Epithelial cell of umbilical artery (primary cell): ENCODE measurements around the gene OVCA2. TPM values are rescaled to one million over a fixed set of nuclear protein-coding genes. Genes with fewer than 3 reads are reported as not detected.

ENCODE experiments used
- total RNA-seq: library from RNA; depleted of rRNA; stranded (reverse); fragments of >200 nt; gene quantifications from 2 replicates; pipeline ENCODE4 v1.2.3, GENCODE V29; 2014

The OVCA2 gene
- total RNA-seq, result 85.9 and 119 TPM in 2 replicates

DNA sequence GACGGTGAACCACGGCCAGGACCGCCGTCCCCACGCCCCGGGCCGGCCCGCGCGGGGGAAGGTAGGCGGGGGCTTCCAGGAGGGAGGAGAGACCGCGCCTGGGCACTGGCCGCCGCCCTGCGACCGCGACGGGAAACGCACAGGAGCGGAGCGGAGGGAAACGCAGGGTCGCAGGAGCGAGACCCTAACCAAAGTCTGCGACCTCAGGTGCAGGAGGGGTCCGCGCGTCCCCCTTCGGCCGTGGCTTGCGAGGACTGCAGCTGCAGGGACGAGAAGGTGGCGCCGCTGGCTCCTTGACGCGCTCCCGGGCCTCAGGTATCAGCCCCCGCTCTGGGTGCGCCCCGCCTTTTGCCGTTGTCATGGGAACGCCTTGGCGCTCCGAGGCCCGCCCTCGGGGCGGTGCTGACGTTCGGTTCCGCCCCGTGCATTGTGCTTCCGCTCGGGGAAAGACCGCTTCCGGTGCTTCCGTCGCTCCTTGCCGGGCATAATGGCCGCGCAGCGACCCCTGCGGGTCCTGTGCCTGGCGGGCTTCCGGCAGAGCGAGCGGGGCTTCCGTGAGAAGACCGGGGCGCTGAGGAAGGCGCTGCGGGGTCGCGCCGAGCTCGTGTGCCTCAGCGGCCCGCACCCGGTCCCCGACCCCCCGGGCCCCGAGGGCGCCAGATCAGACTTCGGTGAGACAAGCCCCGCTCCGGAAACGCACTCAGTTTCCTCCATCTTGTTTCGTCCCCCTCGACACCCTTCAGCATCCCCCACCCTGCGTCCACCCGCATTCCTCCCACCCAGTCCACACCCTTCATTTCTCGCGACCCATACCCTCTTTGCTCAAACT, at the start of gene OVCA2:
Gene OVCA2, plus strand, starts transcription at position 462 of the 829 bp plus-strand sequence. Its CDS starts 26 bp downstream, at position 488.

DNA sequence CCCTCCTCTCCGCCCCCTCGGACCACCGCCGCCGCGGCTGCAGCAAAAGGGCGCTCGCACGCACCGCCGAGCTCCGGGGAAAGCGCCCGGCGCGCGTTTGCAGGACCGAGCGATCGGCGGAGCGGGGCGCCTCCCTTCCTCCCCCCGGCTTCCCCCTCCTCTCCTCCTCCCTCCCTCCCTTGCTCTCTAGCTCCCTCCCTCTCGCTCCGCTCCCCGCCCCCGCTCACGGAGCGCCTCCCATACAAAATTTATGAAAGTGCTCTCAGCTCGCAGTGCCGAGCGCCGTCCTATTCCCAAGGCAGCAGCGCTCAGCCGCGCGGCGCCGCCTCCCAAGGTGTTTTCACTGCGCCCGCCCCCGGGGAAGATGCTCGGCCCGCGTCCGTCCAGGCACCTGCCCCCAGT, 16.6 kb upstream of the OVCA2 start, which contains the start of gene RTN4RL1:
Gene RTN4RL1, minus strand, starts transcription at position 115 of the 402 bp plus-strand sequence. CDS start 469 bp downstream, outside the sequence.

DNA sequence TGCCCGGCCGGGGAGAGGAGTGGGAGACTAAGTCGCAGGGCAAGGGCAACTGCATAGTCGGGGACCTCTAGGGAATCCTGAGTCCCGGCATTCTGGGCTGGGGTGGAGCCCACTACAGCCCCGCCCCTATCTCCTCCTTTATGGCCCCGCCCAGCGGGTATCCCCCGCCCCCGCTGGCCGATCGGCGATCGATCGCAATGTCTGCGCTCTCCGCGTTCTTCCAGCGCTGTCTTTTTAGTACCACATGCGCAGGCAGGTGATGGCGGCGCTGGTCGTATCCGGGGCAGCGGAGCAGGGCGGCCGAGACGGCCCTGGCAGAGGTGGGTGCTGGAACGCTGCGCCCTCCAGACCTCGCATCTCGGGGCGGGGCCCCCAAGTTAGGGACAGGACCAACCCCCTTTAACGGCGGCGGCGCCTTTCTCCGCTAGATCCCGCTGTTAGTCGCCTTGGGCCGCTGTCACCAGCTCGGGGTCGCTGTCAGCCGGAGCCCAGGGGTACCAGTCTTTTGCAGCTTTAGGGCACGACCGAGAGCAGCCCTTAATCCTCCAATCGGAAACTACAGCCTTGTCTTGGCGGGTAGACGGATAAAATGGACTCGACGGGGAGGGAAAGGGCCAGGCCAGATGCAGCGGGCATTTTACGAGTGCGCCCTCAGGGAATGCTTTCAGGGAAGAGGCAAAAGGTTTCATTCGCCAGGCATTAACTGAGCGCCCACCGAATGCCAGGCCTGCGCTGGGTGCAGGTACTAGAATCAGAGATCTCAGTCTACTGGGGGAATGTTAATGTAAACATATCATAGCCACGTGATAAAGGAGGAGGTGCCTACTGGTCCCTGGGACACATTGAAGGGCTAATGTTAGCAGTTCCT, 11.7 kb upstream of the OVCA2 start, which contains the start of gene DPH1:
Gene DPH1, plus strand, starts transcription at position 243 of the 868 bp plus-strand sequence. Its CDS starts 17 bp downstream, at position 260.

DNA sequence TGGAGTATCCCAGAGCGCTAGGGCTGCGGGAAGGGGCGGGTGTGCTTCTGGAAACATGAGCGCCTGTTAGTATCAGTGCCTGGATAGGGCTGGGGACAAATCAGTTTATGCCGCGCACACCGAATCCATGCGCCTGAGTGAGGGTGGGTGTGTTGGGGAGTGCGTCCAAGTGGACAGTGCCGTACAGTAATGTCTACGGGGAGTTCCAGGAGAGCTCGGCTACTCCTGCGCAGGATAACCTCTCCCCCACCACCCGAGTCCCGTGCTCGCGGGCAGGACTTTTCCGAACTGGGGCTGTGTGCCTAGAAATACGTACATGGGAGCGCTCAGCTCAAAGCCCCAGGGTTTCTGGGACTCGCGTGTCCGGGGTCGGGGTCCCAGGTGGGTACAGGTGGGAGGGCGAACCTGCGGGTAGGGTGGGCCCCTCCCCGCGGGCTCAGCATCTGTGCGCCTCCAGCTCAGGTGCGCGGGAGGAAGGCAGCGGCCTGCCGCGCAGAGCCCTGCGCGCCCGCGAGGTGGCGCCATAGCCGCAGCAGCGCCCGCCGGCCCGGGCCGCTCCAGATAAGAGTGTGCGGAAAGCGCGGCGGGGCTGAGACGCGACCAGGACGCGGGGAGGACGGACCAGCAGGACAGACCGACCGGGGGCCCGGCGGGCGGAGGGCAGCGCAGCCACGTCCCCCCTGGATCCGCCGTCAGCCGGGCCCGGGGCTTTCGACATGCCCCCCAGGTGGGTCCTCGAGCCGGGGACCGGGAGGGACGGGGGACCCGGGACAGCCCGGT, 12.9 kb downstream of the OVCA2 start, which contains the start of gene HIC1:
Gene HIC1, plus strand, starts transcription at position 592 of the 780 bp plus-strand sequence. CDS start 1,588 bp downstream, outside the sequence.

Other genes starting within 250 kb of the OVCA2 start
- 5.2 and 10.0 TPM in 2 replicates for gene SMYD4, start 212.1 kb upstream of the OVCA2 start, total RNA-seq
- 30.5 and 33.3 TPM in 2 replicates for gene RPA1, start 212.0 kb upstream of the OVCA2 start, total RNA-seq
- not detected in 2 replicates for gene RTN4RL1, start 16.7 kb upstream of the OVCA2 start, total RNA-seq
- gene DPH1, start 11.9 kb upstream of the OVCA2 start, total RNA-seq, result 13.4 and 14.9 TPM in 2 replicates
- 13.8 and 16.9 TPM in 2 replicates for gene HIC1, start 13.1 kb downstream of the OVCA2 start, total RNA-seq